WTC11 (cell line): ENCODE measurements around the gene KANSL1L. TPM values are rescaled to one million over a fixed set of nuclear protein-coding genes. Genes with fewer than 3 reads are reported as not detected.
"Not testable (repeated sequence)": the region's sequence is repeated elsewhere in the genome, so short reads cannot be mapped to it uniquely, and the experiment has no call there.

Source experiments
- ATAC-seq: fragments of 200-7000 bp; cut with Tn5 transposase; 2 replicates; pipeline ENCODE4 v1.10.0; 2021; ENCODE audit warnings: mild to moderate bottlenecking, moderate library complexity
- CTCF ChIA-PET: fragments of 300-600 bp; sonication (Branson Sonifier 250); formaldehyde crosslinking; loops from one replicate; lab custom pipeline; 2021; ENCODE audit warnings: antibody characterized with exemption; lab: Charles Lee
- POLR2A ChIA-PET: fragments of 350-600 bp; sonication (Branson Sonifier 250); formaldehyde crosslinking; loops from one replicate; lab custom pipeline; 2021; ENCODE audit warnings: antibody characterized with exemption; lab: Charles Lee
- DNase-seq: peaks from one replicate; pipeline ENCODE4 v3.0.0; 2021; ENCODE audit warnings: low spot score
- H3K27ac Mint-ChIP-seq: 2 replicates; pipeline ENCODE4 v1.8.0; 2021; ENCODE audit warnings: mixed read lengths
- H3K27me3 Mint-ChIP-seq: 2 replicates; pipeline ENCODE4 v1.8.0; 2021; ENCODE audit warnings: low read depth, mild to moderate bottlenecking, moderate library complexity, mixed read lengths
- H3K36me3 Mint-ChIP-seq: 2 replicates; pipeline ENCODE4 v1.8.0; 2021; ENCODE audit warnings: mixed read lengths
- H3K4me1 Mint-ChIP-seq: 2 replicates; pipeline ENCODE4 v1.8.0; 2022; ENCODE audit warnings: mixed read lengths
- H3K4me3 Mint-ChIP-seq: 2 replicates; pipeline ENCODE4 v1.8.0; 2021; ENCODE audit warnings: mild to moderate bottlenecking, moderate library complexity, mixed read lengths
- H3K9me3 Mint-ChIP-seq: 2 replicates; pipeline ENCODE4 v1.8.0; 2021; ENCODE audit warnings: mixed read lengths
- AFF4 ChIP-seq: sonication (generic); formaldehyde crosslinking; IDR thresholded peaks from 2 replicates; pipeline ENCODE4 v1.8.1; 2023; ENCODE audit warnings: mild to moderate bottlenecking, missing genetic modification reagents, borderline replicate concordance
- CDX4 ChIP-seq: fragments of 250-450 bp; sonication (Bioruptor Pico); IDR thresholded peaks from 2 replicates; pipeline ENCODE4 v1.9.0; 2021; ENCODE audit warnings: moderate library complexity, mild to moderate bottlenecking, inconsistent platforms, borderline replicate concordance
- CREM ChIP-seq: sonication (generic); formaldehyde crosslinking; IDR thresholded peaks from 2 replicates; pipeline ENCODE4 v1.8.1; 2022; ENCODE audit warnings: mild to moderate bottlenecking, missing genetic modification reagents, moderate library complexity
- FOXK1 ChIP-seq: sonication (generic); formaldehyde crosslinking; IDR thresholded peaks from 2 replicates; pipeline ENCODE4 v1.8.0; 2022; ENCODE audit warnings: mild to moderate bottlenecking, moderate library complexity, missing genetic modification reagents
- GRHL2 ChIP-seq: fragments of 250-450 bp; sonication (Bioruptor Pico); IDR thresholded peaks from 2 replicates; pipeline ENCODE4 v1.8.0; 2022; ENCODE audit warnings: mild to moderate bottlenecking, moderate library complexity; ENCODE audit not compliant: insufficient replicate concordance, severe bottlenecking
- KAT7 ChIP-seq: sonication (generic); formaldehyde crosslinking; IDR thresholded peaks from 2 replicates; pipeline ENCODE4 v1.8.1; 2023; ENCODE audit warnings: missing genetic modification reagents, mild to moderate bottlenecking, borderline replicate concordance
- NFYB ChIP-seq: sonication (generic); formaldehyde crosslinking; conservative IDR thresholded peaks from 2 replicates; pipeline ENCODE4 v1.8.0; 2022; ENCODE audit warnings: low read depth, missing genetic modification reagents
- RELA ChIP-seq: sonication (generic); formaldehyde crosslinking; IDR thresholded peaks from 2 replicates; pipeline ENCODE4 v1.8.1; 2022; ENCODE audit warnings: missing genetic modification reagents, mild to moderate bottlenecking, borderline replicate concordance
- ZNF121 ChIP-seq: sonication (generic); formaldehyde crosslinking; IDR thresholded peaks from 2 replicates; pipeline ENCODE4 v1.8.0; 2023; ENCODE audit warnings: missing genetic modification reagents
- ZNF232 ChIP-seq: sonication (generic); formaldehyde crosslinking; IDR thresholded peaks from 2 replicates; pipeline ENCODE4 v1.8.0; 2022; ENCODE audit warnings: mild to moderate bottlenecking, missing genetic modification reagents
- ZNF263 ChIP-seq: sonication (generic); formaldehyde crosslinking; IDR thresholded peaks from 2 replicates; pipeline ENCODE4 v1.8.1; 2022; ENCODE audit warnings: low read depth, mild to moderate bottlenecking, moderate library complexity, missing genetic modification reagents
- ZNF425 ChIP-seq: fragments of 250-450 bp; sonication (Bioruptor Pico); conservative IDR thresholded peaks from 2 replicates; pipeline ENCODE4 v1.9.0; 2021; ENCODE audit warnings: mild to moderate bottlenecking
- total RNA-seq: library from RNA; stranded (reverse); gene quantifications from 3 replicates; pipeline ENCODE4 v1.2.3, GENCODE V29; 2021
- TF ChIP-seq, protein P1 (sequence below): sonication (generic); formaldehyde crosslinking; IDR thresholded peaks from 2 replicates; pipeline ENCODE4 v1.8.0; 2023; ENCODE audit warnings: mild to moderate bottlenecking, missing genetic modification reagents
- TF ChIP-seq, protein P2 (sequence below): fragments of 200-600 bp; IDR thresholded peaks from 2 replicates; pipeline ENCODE4 v1.8.0; 2022; ENCODE audit warnings: antibody characterized with exemption

Gene KANSL1L
- total RNA-seq, 1 experiment from 2014 or later = 11.4 TPM

DNA sequence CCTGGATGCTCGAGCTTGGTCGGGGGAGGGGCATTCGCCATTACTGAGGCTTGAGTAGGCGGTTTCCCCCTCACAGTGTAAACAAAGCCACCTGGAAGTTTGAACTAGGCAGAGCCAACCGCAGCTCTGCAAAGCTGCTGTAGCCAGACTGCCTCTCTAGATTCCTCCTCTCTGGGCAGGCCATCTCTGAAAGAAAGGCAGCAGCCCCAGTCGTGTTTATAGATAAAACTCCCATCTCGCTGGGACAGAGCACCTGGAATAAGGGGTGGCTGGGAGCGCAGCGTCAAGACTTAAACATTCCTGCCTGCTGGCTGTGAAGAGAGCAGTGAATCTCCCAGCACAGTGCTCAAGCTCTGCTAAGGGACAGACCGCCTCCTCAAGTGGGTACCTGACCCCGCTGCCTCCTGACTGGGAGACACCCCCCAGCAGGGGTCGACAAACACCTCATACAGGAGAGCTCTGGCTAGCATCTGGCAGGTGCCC lies 10.4 kb upstream of the KANSL1L start:
- peak overlapping the region; percentile 26 for H3K4me3 Mint-ChIP-seq
- peak; percentile 39 for ATAC-seq
- peak; percentile 66 for DNase-seq
- ChIA-PET CTCF (interaction anchor here (0.8 to 1.5 kb wide), 5 partner anchors 9 to 238 kb away, joined by 3 to 7 read pairs (median 3); partner anchors contain the start of gene KANSL1L), POLR2A (interaction anchor here (1.3 kb wide), 1 partner anchor 10 kb away, joined by 4 read pairs; the partner anchor contains the start of gene KANSL1L)
- peak overlapping the region; percentile 81 for H3K27ac Mint-ChIP-seq
- peaks cover 45% of the 10 kb centered on the region for H3K4me1 Mint-ChIP-seq
- peaks cover 49% of the 10 kb centered on the region for H3K36me3 Mint-ChIP-seq
- peaks cover 52% of the 10 kb centered on the region for H3K9me3 Mint-ChIP-seq
- TF ChIP-seq FOXK1 (CRISPR knock-in tag) = peak; percentile 83
- TF ChIP-seq, protein P1, sequence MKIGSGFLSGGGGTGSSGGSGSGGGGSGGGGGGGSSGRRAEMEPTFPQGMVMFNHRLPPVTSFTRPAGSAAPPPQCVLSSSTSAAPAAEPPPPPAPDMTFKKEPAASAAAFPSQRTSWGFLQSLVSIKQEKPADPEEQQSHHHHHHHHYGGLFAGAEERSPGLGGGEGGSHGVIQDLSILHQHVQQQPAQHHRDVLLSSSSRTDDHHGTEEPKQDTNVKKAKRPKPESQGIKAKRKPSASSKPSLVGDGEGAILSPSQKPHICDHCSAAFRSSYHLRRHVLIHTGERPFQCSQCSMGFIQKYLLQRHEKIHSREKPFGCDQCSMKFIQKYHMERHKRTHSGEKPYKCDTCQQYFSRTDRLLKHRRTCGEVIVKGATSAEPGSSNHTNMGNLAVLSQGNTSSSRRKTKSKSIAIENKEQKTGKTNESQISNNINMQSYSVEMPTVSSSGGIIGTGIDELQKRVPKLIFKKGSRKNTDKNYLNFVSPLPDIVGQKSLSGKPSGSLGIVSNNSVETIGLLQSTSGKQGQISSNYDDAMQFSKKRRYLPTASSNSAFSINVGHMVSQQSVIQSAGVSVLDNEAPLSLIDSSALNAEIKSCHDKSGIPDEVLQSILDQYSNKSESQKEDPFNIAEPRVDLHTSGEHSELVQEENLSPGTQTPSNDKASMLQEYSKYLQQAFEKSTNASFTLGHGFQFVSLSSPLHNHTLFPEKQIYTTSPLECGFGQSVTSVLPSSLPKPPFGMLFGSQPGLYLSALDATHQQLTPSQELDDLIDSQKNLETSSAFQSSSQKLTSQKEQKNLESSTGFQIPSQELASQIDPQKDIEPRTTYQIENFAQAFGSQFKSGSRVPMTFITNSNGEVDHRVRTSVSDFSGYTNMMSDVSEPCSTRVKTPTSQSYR (CRISPR knock-in tag) = peak; percentile 52; the same call in 1 of the 2 replicates
- 0 out of 2 replicates have a peak, but pooled peaks have one; percentile 60 for TF ChIP-seq ZNF232 (CRISPR knock-in tag)
- not testable (repeated sequence) for H3K27me3 Mint-ChIP-seq

GRCh38 chr2:210181033-210181605 lies 9.9 kb upstream of the KANSL1L start:
- peaks cover 47% of the 10 kb centered on the region for H3K9me3 Mint-ChIP-seq
- POLR2A ChIA-PET = interaction anchor here (1.3 kb wide), 1 partner anchor 9 kb away, joined by 4 read pairs; the partner anchor contains the start of gene KANSL1L
- CTCF ChIA-PET = interaction anchor here (0.6 to 1.5 kb wide), 6 partner anchors 9 to 237 kb away, joined by 3 to 7 read pairs (median 3); partner anchors contain the start of gene KANSL1L
- H3K4me1 Mint-ChIP-seq = peaks cover 45% of the 10 kb centered on the region
- not testable (repeated sequence) for H3K27me3 Mint-ChIP-seq, ATAC-seq, DNase-seq
- H3K36me3 Mint-ChIP-seq = peaks cover 44% of the 10 kb centered on the region
- peak overlapping the region; percentile 81 for H3K27ac Mint-ChIP-seq
- peak overlapping the region; percentile 26 for H3K4me3 Mint-ChIP-seq

GRCh38 chr2:210180477-210180876 lies 9.3 kb upstream of the KANSL1L start:
- ATAC-seq = no peak
- peak overlapping the region; percentile 41; the same call in 1 of the 2 replicates for H3K27ac Mint-ChIP-seq
- POLR2A ChIA-PET = interaction anchor here (1.3 kb wide), 1 partner anchor 8 kb away, joined by 4 read pairs; the partner anchor contains the start of gene KANSL1L

More at GRCh38 chr2:210180477-210180876, 9.3 kb upstream of the KANSL1L start:
- peaks cover 39% of the 10 kb centered on the region for H3K36me3 Mint-ChIP-seq
- H3K4me1 Mint-ChIP-seq = peaks cover 45% of the 10 kb centered on the region
- CTCF ChIA-PET = no interaction called here
- H3K9me3 Mint-ChIP-seq = peaks cover 40% of the 10 kb centered on the region
- no peak for DNase-seq
- H3K4me3 Mint-ChIP-seq = no peak overlapping the region
- TF ChIP-seq ZNF121 (CRISPR knock-in tag) (no peak), AFF4 (CRISPR knock-in tag) (no peak), ZNF425 (CRISPR knock-in tag) (no peak), RELA (CRISPR knock-in tag) (no peak), ZNF263 (CRISPR knock-in tag) (no peak), CDX4 (no peak), KAT7 (CRISPR knock-in tag) (no peak), CREM (CRISPR knock-in tag) (no peak), GRHL2 (no peak), NFYB (CRISPR knock-in tag) (no peak)
- TF ChIP-seq, protein P2, sequence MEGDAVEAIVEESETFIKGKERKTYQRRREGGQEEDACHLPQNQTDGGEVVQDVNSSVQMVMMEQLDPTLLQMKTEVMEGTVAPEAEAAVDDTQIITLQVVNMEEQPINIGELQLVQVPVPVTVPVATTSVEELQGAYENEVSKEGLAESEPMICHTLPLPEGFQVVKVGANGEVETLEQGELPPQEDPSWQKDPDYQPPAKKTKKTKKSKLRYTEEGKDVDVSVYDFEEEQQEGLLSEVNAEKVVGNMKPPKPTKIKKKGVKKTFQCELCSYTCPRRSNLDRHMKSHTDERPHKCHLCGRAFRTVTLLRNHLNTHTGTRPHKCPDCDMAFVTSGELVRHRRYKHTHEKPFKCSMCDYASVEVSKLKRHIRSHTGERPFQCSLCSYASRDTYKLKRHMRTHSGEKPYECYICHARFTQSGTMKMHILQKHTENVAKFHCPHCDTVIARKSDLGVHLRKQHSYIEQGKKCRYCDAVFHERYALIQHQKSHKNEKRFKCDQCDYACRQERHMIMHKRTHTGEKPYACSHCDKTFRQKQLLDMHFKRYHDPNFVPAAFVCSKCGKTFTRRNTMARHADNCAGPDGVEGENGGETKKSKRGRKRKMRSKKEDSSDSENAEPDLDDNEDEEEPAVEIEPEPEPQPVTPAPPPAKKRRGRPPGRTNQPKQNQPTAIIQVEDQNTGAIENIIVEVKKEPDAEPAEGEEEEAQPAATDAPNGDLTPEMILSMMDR = no peak
- H3K27me3 Mint-ChIP-seq = no peaks in the 10 kb centered on the region; the same call in 1 of the 2 replicates
